GM12891 (cell line): ENCODE measurements around the gene ZNF74.
"Not testable (repeated sequence)": the region's sequence is repeated elsewhere in the genome, so short reads cannot be mapped to it uniquely, and the experiment has no call there.

Experiments used
- POLR2A ChIP-seq: IDR thresholded peaks from 2 replicates; pipeline ENCODE4 v1.6.1; 2011; ENCODE audit warnings: low read depth, low read length, control low read depth
- POLR2AphosphoS5 ChIP-seq: IDR thresholded peaks from 2 replicates; pipeline ENCODE4 v1.6.1; 2011; ENCODE audit warnings: low read depth, low read length, control low read depth
- SPI1 ChIP-seq: IDR thresholded peaks from 2 replicates; pipeline ENCODE4 v1.6.1; 2011; ENCODE audit warnings: low read depth, low read length, control low read depth
- TAF1 ChIP-seq: IDR thresholded peaks from 2 replicates; pipeline ENCODE4 v1.6.1; 2011; ENCODE audit warnings: low read depth, low read length, control low read depth

GRCh38 chr22:20360866-20361751, 32.8 kb upstream of the ZNF74 start:
- TF ChIP-seq POLR2A, SPI1, POLR2AphosphoS5, TAF1: not testable (repeated sequence)
